NCI-H1105 treated with DMSO at 0.1 percent for 48 hours (cell line): Measurements from ENCODE around the gene SORCS3.

Experiments
- DNase-seq: peaks from one replicate; lab custom pipeline; 2025; lab: John Stamatoyannopoulos, UW

Gene SORCS3

GRCh38 chr10:105259201-105259600 is 618.1 kb downstream of the SORCS3 start:
- DNase-seq = no peak

- no peak for DNase-seq
Measured at GRCh38 chr10:105262666-105263065, 621.6 kb downstream of the SORCS3 start.

- DNase-seq = no peak
Measured at GRCh38 chr10:105266966-105267539, 626.0 kb downstream of the SORCS3 start.

- no peak for DNase-seq
Measured at GRCh38 chr10:105268961-105269360, 627.9 kb downstream of the SORCS3 start.

GRCh38 chr10:105269689-105270088 is 628.6 kb downstream of the SORCS3 start:
- DNase-seq = no peak

- no peak for DNase-seq
Measured at GRCh38 chr10:105274556-105275070, 633.5 kb downstream of the SORCS3 start.

GRCh38 chr10:105278439-105278838 is 637.3 kb downstream of the SORCS3 start:
- DNase-seq = no peak

DNA sequence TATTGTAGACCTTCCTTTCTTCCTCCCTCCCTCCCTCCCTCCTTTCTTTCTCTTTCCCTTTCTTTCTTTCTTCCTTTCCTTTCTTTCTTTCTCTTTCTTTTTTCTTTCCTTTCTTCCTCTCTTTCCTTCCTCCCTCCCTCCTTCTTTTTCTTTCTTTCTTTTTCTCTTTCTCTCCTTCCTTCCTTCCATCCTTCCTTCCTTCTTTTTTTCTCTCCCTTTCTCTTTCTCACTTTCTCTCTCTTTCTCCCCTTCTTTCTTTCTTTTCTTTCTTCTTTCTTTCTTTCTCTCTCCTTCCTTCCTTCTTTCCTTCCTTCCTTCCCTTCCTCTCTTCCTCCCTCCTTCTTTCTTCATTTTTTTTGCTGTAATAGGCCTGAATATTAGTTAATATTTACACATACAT is 638.0 kb downstream of the SORCS3 start:
- DNase-seq = no peak

DNA sequence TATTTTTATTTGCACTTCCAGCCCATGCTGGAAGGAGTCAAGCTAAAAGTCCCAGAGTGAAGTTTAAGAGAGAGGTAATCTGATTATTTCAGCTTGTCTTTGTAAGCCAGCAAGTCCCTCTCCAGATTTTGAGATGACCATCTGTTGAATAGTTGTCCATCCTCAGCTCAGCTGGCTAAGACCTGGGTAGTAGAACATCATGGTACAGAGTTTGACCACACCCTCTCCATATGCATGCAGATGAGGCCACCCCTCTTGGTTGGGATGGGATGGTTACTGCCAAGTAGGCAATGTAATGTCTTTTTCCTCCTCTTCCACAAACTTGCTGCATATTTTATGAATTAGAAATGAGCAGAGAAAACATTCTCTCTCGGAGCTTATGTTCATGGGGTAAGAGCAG is 639.8 kb downstream of the SORCS3 start:
- no peak for DNase-seq

- DNase-seq = no peak
Measured at GRCh38 chr10:105284476-105285215, 643.6 kb downstream of the SORCS3 start.

DNA sequence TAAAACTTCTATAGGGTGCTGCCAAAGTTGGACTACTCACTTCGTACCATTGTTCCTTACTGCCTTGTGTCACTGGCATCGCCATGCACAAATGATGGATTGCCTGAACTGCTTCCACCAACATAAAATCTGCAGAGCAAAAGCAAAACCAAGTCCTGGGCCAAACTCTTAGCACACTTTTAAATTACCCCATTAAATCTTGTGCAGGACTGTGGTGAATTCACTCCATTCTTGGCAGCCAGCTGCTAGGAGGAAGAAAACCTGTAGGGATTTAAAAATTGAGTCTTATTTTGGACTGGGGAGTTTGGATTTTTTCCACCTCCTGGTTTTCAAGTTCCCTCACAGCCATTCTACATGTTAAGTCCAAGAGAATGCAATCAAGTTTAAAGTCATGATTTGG is 646.9 kb downstream of the SORCS3 start:
- DNase-seq = no peak

GRCh38 chr10:105288613-105289012 is 647.5 kb downstream of the SORCS3 start:
- no peak for DNase-seq

- peak; percentile 88 for DNase-seq
Measured at GRCh38 chr10:105291571-105291970, 650.5 kb downstream of the SORCS3 start.

DNA sequence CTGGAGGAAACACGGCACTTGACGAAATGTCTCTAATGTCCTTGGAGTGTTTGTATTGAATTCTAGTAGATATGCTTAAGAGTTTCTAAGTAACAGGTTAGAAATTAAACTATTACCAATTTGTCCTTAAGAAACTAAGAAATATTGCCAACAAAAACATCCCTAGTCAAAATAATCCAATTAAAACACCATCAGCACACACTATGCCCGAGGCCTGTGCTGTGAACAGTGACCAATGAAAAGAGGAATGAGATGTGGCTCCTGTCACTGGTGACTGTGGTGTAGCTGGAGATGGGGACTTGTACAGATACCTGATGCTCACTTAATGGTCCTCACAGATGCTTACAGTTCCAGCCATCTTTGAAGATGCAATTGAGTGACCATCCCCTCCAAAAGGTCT is 651.1 kb downstream of the SORCS3 start:
- no peak for DNase-seq
